ENCODE results near the gene TBCC. TPM values are rescaled to one million over a fixed set of nuclear protein-coding genes. Genes with fewer than 3 reads are reported as not detected.
A peak's percentile ranks its signal among the peaks of the same experiment; 100 is the strongest.
"Not testable (repeated sequence)": the region's sequence is repeated elsewhere in the genome, so short reads cannot be mapped to it uniquely, and the experiment has no call there.

TBCC gene
- total RNA-seq, 1 donor from 2014 or later, result 36.6 TPM

DNA sequence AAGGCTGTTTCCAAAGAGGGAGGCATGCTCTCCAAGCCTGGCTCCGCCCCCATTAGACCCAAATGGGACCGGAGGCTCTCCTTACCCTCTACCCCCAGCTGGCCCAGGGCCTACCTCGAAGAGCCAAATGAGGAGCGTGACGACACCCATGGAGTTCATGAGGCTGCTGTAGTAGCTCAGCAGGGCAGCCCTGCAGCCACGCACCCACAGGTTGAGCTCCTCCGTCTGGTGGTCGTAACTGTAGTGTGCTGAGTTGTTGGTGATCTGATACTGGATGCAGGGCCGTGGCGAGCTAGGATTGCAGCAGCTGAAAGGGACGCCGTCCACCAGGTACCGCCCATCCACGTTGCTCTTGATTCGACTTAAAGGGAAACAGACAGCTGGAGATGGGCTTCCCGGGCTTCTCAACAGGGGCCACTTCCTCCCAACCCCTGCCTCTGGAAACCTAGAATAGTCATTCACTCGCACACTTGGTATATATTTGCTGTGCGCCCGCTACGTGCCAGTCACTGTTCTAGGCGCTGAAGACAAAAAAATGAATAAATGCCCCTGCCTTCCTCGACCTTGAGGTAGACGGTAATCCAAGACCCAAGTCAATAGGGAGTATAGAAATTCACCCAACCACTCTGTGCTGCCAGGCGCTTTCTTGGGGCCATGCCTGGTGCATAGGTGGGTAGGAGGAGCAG is 41.5 kb downstream of the TBCC start:
- H3K36me3 ChIP-seq (ENCODE audit: control insufficient read depth, insufficient read depth, low read length), result no peaks in the 10 kb centered on the region
- no peaks in the 10 kb centered on the region for H3K27me3 ChIP-seq (ENCODE audit: control insufficient read depth, insufficient read depth, low read length)
- DNase-seq (ENCODE audit: low read depth) (no peak), FAIRE-seq (no peak)
- no peak for TF ChIP-seq CTCF (IDR thresholded peaks at IDR 0.05; ENCODE audit: insufficient read depth, low read length, severe bottlenecking)
- no peak overlapping the region for H3K4me3 ChIP-seq (ENCODE audit: low read depth, low read length)

DNA sequence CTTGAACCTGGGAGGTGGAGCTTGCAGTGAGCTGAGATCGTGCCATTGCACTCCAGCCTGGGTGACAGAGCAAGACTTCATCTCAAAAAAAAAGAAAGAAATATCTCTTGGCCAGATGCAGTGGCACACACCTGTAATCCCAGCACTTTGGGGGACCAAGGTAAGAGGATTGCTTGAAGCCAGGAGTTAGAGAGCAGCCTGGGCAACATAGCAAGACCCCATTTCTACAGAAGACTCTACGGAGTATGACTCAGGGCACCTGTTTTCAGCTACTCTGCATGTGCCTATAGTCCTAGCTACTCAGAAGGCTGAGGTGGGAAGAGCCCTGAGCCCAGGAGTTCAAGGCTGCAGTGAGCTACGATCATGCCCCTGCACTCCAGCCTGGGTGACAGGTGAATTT is 43.1 kb downstream of the TBCC start:
- FAIRE-seq; H3K27me3 ChIP-seq (ENCODE audit: control insufficient read depth, insufficient read depth, low read length); DNase-seq (ENCODE audit: low read depth); H3K4me3 ChIP-seq (ENCODE audit: low read depth, low read length); H3K36me3 ChIP-seq (ENCODE audit: control insufficient read depth, insufficient read depth, low read length): not testable (repeated sequence)

DNA sequence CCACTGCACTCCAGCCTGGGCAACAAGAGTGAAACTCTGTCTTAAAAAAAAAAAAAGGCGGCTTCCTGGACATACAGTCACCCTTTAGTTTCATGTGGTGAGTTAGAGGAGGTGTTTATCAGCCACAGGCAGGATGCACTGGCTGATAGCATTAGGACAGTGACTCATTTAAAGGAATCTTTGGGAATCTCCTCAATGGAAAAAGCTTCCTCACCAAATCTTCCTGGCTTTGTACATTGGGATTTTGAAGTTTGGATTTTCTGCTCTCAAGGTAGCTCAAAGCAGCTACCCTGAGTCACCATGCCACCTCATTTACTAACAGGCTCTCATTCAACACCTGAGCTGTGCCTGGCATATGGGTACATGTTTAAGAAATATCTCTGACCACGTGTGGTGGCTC is 43.7 kb downstream of the TBCC start:
- Histone ChIP-seq H3K4me3 (ENCODE audit: low read depth, low read length) (no peak overlapping the region), H3K36me3 (ENCODE audit: control insufficient read depth, insufficient read depth, low read length) (no peaks in the 10 kb centered on the region), H3K27me3 (ENCODE audit: control insufficient read depth, insufficient read depth, low read length) (no peaks in the 10 kb centered on the region)
- TF ChIP-seq CTCF (IDR thresholded peaks at IDR 0.05; ENCODE audit: insufficient read depth, low read length, severe bottlenecking), result no peak
- FAIRE-seq (no peak), DNase-seq (ENCODE audit: low read depth) (peak; percentile 80)

DNA sequence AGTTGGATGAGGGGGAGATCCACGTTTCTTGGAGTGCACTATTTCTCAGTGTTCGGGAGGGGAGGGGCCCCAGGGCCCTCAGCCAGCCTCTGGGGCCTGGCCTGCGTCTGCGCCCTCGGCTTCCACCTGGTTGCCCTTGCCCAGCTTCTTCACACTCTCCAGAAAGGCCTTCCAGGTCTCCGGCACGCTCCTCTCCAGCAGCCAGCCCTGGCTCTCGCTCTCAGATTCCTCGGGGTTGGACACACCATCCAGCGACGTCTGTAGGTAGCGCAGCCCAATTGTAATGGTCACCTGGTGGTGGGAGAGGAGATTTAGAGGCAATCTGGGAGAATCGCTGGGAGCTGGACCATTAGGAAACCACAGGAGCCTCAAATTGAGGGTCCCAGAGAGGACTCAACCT is 47.7 kb downstream of the TBCC start:
- TF ChIP-seq CTCF (IDR thresholded peaks at IDR 0.05; ENCODE audit: insufficient read depth, low read length, severe bottlenecking), result no peak
- Histone ChIP-seq H3K27me3 (ENCODE audit: control insufficient read depth, insufficient read depth, low read length) (no peaks in the 10 kb centered on the region), H3K4me3 (ENCODE audit: low read depth, low read length) (no peak overlapping the region), H3K36me3 (ENCODE audit: control insufficient read depth, insufficient read depth, low read length) (peaks cover 2% of the 10 kb centered on the region)
- FAIRE-seq (no peak), DNase-seq (ENCODE audit: low read depth) (no peak)

GRCh38 chr6:42697268-42697655 is 48.6 kb downstream of the TBCC start:
- no peaks in the 10 kb centered on the region for H3K27me3 ChIP-seq (ENCODE audit: control insufficient read depth, insufficient read depth, low read length)
- H3K4me3 ChIP-seq (ENCODE audit: low read depth, low read length), result no peak overlapping the region
- DNase-seq (ENCODE audit: low read depth) (no peak), FAIRE-seq (no peak)
- peaks cover 2% of the 10 kb centered on the region for H3K36me3 ChIP-seq (ENCODE audit: control insufficient read depth, insufficient read depth, low read length)
- no peak for TF ChIP-seq CTCF (IDR thresholded peaks at IDR 0.05; ENCODE audit: insufficient read depth, low read length, severe bottlenecking)

GRCh38 chr6:42696526-42697267 is 49.2 kb downstream of the TBCC start:
- Histone ChIP-seq H3K36me3 (ENCODE audit: control insufficient read depth, insufficient read depth, low read length) (peaks cover 2% of the 10 kb centered on the region), H3K4me3 (ENCODE audit: low read depth, low read length) (no peak overlapping the region), H3K27me3 (ENCODE audit: control insufficient read depth, insufficient read depth, low read length) (no peaks in the 10 kb centered on the region)
- no peak for TF ChIP-seq CTCF (IDR thresholded peaks at IDR 0.05; ENCODE audit: insufficient read depth, low read length, severe bottlenecking)
- DNase-seq (ENCODE audit: low read depth), result no peak
- no peak for FAIRE-seq
